PC-9 (cell line): ENCODE results near the gene PCDHA1.

Experiments
- CTCF ChIP-seq: fragments of 200-600 bp; sonication (generic); conservative IDR thresholded peaks from 2 replicates; pipeline ENCODE4 v1.6.1; 2017; ENCODE audit warnings: mixed run types, antibody characterized with exemption, mild to moderate bottlenecking, moderate library complexity
- EZH2 ChIP-seq: fragments of 200-600 bp; sonication (generic); IDR thresholded peaks from 2 replicates; pipeline ENCODE4 v1.8.0; 2017; ENCODE audit warnings: antibody characterized with exemption, low read depth

- TF ChIP-seq CTCF (no peak), EZH2 (no peak)
Observed at GRCh38 chr5:140946578-140946977, 160.6 kb downstream of the PCDHA1 start.
